ENCODE results near the gene COL4A1.

DNA sequence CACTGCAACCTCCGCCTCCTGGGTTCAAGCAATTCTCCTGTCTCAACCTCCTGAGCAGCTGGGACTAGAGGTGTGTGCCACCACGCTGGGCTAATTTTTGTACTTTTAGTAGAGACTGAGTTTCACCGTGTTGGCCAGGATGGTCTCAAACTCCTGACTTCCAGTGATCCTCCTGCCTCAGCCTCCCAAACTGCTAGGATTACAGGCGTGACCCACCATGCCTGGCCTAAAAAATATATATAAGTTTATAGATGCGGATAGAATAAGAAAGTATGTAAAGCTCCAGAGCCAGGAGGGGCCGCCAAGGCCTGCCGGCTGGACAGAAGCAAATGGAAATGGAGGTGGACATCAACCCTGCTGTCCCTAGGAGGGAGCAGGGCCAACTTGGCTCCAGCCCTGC is 66.0 kb downstream of the COL4A1 start:
- no peak for TF ChIP-seq EP300 (IDR thresholded peaks at IDR 0.05; ENCODE audit: borderline replicate concordance in 1 of 2, low read depth in 1 of 2, low read length in 1 of 2)
- TF ChIP-seq JUND (IDR thresholded peaks at IDR 0.05), result no peak
- TF ChIP-seq, protein P1, sequence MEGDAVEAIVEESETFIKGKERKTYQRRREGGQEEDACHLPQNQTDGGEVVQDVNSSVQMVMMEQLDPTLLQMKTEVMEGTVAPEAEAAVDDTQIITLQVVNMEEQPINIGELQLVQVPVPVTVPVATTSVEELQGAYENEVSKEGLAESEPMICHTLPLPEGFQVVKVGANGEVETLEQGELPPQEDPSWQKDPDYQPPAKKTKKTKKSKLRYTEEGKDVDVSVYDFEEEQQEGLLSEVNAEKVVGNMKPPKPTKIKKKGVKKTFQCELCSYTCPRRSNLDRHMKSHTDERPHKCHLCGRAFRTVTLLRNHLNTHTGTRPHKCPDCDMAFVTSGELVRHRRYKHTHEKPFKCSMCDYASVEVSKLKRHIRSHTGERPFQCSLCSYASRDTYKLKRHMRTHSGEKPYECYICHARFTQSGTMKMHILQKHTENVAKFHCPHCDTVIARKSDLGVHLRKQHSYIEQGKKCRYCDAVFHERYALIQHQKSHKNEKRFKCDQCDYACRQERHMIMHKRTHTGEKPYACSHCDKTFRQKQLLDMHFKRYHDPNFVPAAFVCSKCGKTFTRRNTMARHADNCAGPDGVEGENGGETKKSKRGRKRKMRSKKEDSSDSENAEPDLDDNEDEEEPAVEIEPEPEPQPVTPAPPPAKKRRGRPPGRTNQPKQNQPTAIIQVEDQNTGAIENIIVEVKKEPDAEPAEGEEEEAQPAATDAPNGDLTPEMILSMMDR (IDR thresholded peaks at IDR 0.05), result no peak
- no peak for TF ChIP-seq TAF1 (IDR thresholded peaks at IDR 0.05; ENCODE audit: borderline replicate concordance, low read depth, low read length)
- no peak for TF ChIP-seq MXI1 (IDR thresholded peaks at IDR 0.05; ENCODE audit: low read depth, low read length)
